Measurements from ENCODE around the gene CLEC4E. TPM values are rescaled to one million over a fixed set of nuclear protein-coding genes. Genes with fewer than 3 reads are reported as not detected.

Gene CLEC4E
- total RNA-seq, 1 donor from 2014 or later: not detected

DNA sequence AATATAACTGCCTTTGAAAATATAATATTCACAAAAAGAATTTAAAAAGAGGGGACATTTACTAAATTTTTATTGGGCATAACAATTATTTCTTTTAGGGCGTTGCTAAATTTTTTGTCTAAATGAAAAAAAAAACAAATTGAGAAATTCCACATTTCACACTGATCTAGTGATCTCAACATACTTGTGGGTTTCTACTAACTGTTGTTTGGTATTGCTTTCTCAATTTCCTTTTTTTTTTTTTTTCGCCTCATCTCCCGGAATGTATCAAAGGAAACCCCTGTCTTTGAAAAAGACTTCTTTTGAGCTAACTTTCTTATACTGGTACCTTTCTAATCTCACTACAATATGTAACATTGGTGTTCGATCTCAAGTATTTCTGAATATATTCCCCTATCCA is 27.4 kb downstream of the CLEC4E start, which contains the start of gene CLEC4D:
Gene CLEC4D (plus strand): TSS at position 248 of the 400 bp plus-strand sequence. CDS start 230 bp downstream, outside the sequence.
- no peak for DNase-seq (ENCODE audit: extremely low spot score, unreplicated experiment)
- no peak within 1 kb of the TSS for H3K27ac Mint-ChIP-seq
- H3K4me3 Mint-ChIP-seq: no peak within 1 kb of the TSS
- H3K36me3 Mint-ChIP-seq: no peaks in the 10 kb centered on the region
- no peaks in the 10 kb centered on the region for H3K9me3 Mint-ChIP-seq
- H3K4me1 Mint-ChIP-seq (ENCODE audit: unreplicated experiment): no peaks in the 10 kb centered on the region
- peaks cover 9% of the 10 kb centered on the region for H3K27me3 Mint-ChIP-seq
- TF ChIP-seq, protein P1, sequence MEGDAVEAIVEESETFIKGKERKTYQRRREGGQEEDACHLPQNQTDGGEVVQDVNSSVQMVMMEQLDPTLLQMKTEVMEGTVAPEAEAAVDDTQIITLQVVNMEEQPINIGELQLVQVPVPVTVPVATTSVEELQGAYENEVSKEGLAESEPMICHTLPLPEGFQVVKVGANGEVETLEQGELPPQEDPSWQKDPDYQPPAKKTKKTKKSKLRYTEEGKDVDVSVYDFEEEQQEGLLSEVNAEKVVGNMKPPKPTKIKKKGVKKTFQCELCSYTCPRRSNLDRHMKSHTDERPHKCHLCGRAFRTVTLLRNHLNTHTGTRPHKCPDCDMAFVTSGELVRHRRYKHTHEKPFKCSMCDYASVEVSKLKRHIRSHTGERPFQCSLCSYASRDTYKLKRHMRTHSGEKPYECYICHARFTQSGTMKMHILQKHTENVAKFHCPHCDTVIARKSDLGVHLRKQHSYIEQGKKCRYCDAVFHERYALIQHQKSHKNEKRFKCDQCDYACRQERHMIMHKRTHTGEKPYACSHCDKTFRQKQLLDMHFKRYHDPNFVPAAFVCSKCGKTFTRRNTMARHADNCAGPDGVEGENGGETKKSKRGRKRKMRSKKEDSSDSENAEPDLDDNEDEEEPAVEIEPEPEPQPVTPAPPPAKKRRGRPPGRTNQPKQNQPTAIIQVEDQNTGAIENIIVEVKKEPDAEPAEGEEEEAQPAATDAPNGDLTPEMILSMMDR (conservative IDR thresholded peaks at IDR 0.05): no peak

- DNase-seq (ENCODE audit: extremely low spot score, unreplicated experiment): no peak
- H3K27me3 Mint-ChIP-seq: peaks cover 9% of the 10 kb centered on the region
- H3K36me3 Mint-ChIP-seq: no peaks in the 10 kb centered on the region
- H3K4me1 Mint-ChIP-seq (ENCODE audit: unreplicated experiment): no peaks in the 10 kb centered on the region
- no peaks in the 10 kb centered on the region for H3K9me3 Mint-ChIP-seq
- no peak overlapping the region for H3K4me3 Mint-ChIP-seq
- H3K27ac Mint-ChIP-seq: no peak overlapping the region
- TF ChIP-seq, protein P1 (conservative IDR thresholded peaks at IDR 0.05): no peak
Measured at GRCh38 chr12:8508910-8509841, 31.5 kb downstream of the CLEC4E start.

DNA sequence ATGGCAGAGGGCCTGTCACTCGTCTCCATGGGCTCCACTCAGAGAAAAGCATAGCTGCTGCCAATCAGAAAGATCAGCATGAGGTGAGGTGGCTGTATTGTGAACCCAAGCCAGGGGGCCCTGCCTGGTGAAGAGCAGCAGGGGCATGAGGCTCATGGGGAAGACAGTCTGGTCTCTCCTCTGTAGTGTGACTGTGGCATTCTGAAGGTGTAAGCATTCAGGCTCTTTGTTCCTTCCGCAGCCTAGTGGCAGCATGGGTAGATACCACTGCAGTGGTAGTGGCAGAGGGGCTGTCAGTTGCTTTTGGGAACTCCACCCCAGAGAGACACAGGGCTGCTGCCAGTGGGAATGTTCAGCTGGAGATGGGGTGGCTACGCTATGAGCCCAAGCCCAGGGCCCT is 32.5 kb downstream of the CLEC4E start:
- TF ChIP-seq, protein P1 (conservative IDR thresholded peaks at IDR 0.05): no peak
- Mint-ChIP-seq H3K4me3 (no peak overlapping the region), H3K36me3 (no peaks in the 10 kb centered on the region), H3K4me1 (ENCODE audit: unreplicated experiment) (no peaks in the 10 kb centered on the region), H3K27ac (no peak overlapping the region), H3K9me3 (no peaks in the 10 kb centered on the region), H3K27me3 (peaks cover 9% of the 10 kb centered on the region)
- no peak for DNase-seq (ENCODE audit: extremely low spot score, unreplicated experiment)

GRCh38 chr12:8507596-8507995 is 33.1 kb downstream of the CLEC4E start:
- no peak overlapping the region for H3K4me3 Mint-ChIP-seq
- H3K9me3 Mint-ChIP-seq: no peaks in the 10 kb centered on the region
- TF ChIP-seq, protein P1 (conservative IDR thresholded peaks at IDR 0.05): no peak
- H3K36me3 Mint-ChIP-seq: no peaks in the 10 kb centered on the region
- peaks cover 9% of the 10 kb centered on the region for H3K27me3 Mint-ChIP-seq
- no peak overlapping the region for H3K27ac Mint-ChIP-seq
- no peak for DNase-seq (ENCODE audit: extremely low spot score, unreplicated experiment)
- no peaks in the 10 kb centered on the region for H3K4me1 Mint-ChIP-seq (ENCODE audit: unreplicated experiment)

DNA sequence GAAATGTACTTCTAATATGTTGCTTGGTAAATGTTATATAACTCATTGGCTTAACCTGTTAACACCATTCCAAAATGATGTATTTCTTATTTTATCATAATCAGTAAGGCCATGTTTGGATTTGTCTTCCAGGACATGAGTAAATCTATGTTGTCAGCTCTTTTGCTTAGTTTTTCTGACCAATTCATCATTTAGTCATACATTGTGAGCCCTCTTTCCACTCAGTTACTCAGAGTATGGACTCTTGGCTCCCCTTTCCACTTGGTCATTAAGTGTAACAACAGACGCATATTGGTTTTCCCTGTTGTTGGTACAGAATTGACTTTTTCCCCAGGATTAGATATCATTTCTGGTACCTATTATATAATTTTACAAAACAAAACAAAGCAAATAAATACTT is 36.4 kb downstream of the CLEC4E start:
- Mint-ChIP-seq H3K4me1 (ENCODE audit: unreplicated experiment) (no peaks in the 10 kb centered on the region), H3K9me3 (no peaks in the 10 kb centered on the region), H3K27ac (no peak overlapping the region), H3K4me3 (no peak overlapping the region), H3K27me3 (peaks cover 9% of the 10 kb centered on the region), H3K36me3 (no peaks in the 10 kb centered on the region)
- TF ChIP-seq, protein P1 (conservative IDR thresholded peaks at IDR 0.05): no peak
- no peak for DNase-seq (ENCODE audit: extremely low spot score, unreplicated experiment)

Data from type B pancreatic cell (in vitro differentiated cells).